Stimulated activated CD4-positive, alpha-beta T cell treated with anti-CD3 and anti-CD28 coated beads, Interleukin-1b, Interleukin-23, amount 100 ng/mL, for 1 hour (primary cell): ENCODE measurements around the gene NMNAT3.

Source experiments
- DNase-seq, 2 donors: peaks; one replicate each; pipeline ENCODE4 v3.0.0-alpha.2; 2020; ENCODE audit warnings: low read depth in 2 of 2

Gene NMNAT3

DNA sequence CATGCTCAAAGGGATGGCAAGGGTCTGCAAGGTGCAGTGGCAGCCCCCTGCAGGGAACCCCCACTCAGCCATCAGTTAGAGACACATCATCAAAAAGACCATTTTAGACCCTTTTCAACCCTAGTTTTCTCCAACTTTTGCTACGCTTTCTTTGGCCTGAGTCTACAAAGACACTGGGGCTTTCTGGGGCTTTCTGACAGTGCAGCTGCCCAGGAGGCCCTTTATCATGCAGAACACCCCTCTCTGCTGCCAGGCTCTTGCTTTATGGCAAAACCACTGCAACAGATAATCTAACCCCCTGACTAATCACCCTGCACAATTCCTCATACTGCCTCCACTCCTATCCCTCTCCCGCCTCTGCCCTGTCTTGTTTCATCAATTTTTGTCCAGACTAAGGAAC lies 2.4 kb downstream of the NMNAT3 start:
- no peak for DNase-seq

DNA sequence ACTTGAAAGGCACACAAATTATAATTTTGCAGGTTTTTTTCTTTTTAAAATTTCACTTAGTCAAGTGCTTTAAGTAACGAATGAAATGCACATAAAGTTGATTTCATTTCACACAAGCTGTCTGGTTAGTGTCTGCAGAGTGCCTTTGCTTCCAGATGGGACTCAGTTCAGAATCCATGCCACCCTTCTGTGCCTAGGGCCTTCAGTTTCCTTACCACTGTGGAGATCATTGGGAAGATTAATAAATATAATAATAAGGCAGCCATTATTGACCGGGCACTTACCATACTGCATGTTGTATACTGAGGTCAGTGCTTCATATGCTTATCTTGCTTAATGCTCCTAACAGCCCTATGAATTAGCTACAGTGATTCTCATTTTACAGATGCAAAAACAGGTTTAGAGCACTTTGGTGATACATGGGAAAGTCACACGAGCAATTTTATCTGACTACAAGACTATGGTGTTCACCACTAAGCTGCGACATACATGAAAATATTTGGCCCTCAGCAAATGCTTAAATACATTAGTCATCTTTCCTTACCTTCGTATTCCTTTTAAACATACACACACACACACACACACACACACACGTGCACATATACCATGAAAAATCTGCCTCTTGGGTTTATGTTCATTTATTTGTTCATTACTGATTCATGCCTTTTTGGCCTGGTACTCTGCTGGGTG lies 3.1 kb downstream of the NMNAT3 start:
- no peak for DNase-seq

- DNase-seq = no peak
Observed at GRCh38 chr3:139672884-139673283, 4.9 kb downstream of the NMNAT3 start.

DNA sequence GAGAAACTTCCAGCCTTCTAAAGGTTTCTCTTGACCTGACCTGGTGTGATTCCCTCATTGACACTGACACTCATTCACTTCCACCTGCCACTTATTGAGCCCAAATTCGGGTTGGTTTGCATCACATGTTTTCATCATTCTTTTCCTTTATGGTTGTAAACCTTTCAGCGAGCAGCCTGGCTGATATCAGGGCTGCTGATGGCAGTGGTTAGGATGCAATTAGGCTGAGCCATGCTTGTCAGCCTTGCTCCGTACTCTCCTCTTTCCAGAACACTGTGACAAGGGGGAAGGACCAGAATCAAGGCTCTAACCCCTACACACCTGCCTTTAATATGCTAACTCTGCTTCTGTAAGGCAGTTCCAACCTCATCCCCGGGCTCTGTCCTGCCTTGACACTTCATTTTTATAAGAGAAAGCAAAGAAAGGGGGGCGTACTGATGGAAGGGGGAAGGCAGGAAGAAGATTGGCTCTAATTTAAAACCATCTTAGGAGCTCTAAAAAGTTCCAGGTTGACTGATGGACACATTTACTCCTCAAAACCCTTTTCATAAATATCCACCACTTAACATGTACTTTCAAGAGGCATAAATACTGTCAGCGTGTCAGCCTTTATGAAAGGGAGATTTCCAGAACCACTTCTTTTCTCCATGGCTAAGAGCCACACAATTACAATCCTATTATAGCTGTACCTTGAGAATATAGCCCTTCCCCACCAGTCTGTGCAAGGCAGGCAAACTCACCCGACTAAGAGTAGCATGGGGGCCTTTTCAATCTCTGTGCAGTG lies 5.7 kb downstream of the NMNAT3 start:
- DNase-seq = no peak

DNA sequence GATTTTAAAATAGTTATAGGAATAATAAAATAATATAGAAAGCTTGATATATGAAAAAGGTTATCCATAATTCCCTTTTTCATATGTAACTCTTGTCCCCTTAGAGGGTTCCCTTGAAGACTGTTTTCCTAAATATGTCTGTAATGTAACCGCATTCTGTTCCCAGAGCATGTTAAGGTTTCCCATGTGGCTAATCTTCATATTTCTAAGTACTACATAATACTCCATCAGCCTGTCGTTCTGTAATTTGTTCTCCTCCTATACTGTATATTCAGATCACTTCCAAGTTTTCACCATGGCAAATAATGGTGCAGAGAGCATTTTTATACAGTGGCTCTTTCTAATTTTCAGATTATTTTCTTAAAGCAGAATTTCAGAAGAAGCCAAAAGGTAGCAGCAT lies 6.7 kb downstream of the NMNAT3 start:
- no peak for DNase-seq

GRCh38 chr3:139670196-139670595 lies 7.6 kb downstream of the NMNAT3 start:
- no peak for DNase-seq

DNA sequence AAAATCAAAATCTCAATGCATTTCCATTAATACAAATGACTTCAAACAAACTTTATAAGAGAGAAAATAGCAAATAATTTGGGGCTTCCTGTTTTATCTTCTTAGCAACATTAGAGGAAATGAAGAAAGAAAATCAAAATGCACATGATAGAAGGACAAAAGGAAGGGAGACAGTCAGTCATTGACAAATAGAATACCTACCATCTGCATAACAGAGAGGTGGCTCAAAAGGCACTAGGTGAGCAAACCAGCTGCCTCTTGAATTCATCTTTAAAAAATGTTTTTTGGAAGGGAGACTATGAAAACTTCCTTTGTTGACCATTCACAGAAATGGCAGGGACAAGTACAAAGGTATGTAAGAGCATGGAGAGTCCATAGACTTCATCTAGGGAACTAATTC lies 9.4 kb downstream of the NMNAT3 start:
- no peak for DNase-seq

DNA sequence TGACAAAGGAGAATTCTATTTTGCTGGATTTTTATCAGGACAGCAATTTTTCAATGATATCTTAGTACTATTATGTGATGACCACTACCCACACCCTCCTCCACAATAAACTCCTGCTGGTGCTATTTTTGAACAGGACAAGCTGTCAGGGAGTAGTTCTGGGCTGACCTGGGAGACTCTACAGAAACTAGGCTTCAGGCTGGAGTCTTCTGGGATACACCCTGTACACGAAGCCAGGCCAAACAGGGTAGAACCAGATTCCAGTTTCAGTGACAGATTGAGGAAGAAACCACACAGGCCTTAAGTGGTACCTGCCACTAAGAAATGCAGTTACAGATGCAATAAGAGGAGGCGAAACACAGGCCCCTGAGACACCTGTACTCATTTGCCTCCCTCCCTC lies 12.8 kb downstream of the NMNAT3 start:
- DNase-seq = no peak

- DNase-seq = no peak
Observed at GRCh38 chr3:139660269-139660668, 17.5 kb downstream of the NMNAT3 start.

- DNase-seq = no peak
Observed at GRCh38 chr3:139659511-139659910, 18.3 kb downstream of the NMNAT3 start.

- no peak for DNase-seq
Observed at GRCh38 chr3:139657936-139658335, 19.8 kb downstream of the NMNAT3 start.

DNA sequence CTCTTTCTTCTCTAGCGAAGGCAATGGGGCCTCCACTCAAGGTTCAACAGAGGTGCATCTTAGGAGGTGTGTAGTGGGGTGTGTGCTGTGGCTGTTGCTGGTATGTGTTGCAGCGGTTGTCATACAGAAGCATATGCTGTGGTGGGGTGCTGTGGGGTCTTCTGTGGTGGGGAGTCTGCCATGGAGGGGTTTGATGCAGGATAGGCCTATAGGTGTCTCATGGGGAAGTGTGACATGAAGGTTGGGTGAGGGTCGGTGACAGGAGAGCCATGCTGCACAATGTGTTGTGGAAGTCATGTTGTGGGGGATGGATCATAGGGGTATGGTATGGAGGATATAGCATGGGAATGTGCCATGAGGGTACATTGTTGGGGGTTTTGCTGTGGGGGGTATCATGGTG lies 20.3 kb downstream of the NMNAT3 start:
- no peak for DNase-seq

GRCh38 chr3:139655909-139656595 lies 21.7 kb downstream of the NMNAT3 start:
- no peak for DNase-seq

DNA sequence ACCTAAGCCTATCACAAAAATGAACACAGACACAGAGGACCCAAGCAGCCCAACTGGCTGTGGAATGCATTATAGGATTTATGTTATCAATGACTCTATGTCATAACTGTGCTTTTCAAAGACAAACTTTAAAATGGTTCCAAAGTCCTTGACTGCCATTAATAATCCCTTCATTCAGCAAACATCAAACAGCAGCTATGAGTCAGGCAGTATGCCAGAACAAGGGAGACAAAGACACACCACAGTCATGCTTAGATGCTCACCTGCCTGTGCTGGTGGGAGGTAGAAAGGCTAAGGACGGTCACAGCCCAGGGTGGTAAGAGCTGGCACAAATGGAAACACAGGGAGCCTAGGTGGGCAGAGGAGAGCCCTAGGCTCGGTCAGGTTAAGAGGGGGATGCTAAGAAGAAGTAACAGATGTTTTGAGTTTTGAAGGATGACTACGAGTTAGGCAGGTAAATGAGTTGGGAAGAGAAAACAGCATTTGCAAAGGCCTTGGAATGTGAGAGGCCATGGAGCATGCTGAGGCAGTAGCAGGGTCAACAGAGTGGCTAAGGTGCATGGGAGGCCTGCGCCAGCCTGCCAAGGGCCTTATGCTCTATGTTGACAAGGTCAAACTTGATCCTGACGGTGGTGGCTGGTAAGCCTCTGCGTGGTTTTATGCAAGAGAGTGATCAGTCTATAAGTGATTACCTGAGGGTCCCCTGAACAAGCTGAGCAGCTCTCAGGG lies 23.0 kb downstream of the NMNAT3 start:
- no peak for DNase-seq

DNA sequence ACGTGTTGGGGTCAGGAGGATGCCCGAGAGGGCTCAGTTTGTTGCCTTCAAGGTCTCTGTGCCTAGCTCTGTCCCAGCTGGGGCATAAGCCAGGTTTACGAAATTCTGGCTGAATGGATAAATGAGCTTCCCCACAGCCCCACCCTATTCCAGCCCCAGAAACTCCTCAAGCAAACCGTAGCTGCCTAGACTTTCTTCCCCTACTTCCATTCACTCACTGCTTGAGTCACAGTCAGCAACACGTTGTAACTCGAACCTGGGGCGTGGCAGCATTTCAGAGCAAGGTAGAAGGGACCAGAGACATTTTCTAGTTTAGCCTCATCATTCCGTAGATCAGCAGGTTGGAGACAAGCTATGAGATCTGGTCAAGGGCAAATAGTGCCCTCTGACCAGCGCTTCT lies 24.2 kb downstream of the NMNAT3 start:
- no peak for DNase-seq

DNA sequence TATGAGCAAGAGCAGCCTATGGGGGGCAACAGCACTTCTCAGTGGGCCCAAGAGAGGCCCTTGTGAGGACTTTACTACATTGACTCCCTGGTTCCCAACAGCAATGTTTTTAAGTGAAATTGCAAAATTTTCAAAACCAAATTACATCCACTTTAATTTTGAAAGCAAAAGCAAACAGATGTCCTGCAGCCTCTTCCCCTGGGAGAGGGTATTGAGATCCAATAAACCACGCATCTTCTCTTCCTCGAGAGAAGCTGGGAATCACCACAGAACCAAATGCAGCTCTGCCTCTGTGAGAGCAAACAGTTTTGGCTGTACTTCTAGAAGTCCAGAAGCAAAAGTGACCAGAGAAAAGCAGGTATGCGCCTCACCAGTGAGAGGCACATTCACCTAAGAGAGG lies 25.2 kb downstream of the NMNAT3 start:
- DNase-seq = no peak

GRCh38 chr3:139647866-139648435 lies 29.8 kb downstream of the NMNAT3 start:
- DNase-seq = no peak

DNA sequence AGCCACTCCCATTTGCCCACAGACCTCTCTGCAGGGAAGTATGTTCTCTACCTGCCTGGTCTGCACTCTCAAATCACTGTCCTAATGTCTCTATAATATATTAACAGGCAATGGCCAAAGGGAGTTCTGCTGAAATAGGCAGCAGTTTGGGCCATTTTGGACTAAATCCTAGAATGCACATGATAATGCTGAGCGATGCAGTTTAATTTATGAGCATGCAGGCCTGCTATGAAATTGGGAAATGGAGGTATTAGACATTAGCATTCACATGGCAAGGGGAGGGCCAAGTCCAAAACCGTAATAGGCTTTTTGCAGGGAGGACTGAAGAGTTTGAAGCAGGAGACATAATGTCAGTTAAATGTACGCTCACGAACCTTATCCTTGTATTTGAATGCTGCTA lies 31.3 kb downstream of the NMNAT3 start:
- no peak for DNase-seq

GRCh38 chr3:139642996-139643395 lies 34.8 kb downstream of the NMNAT3 start:
- no peak for DNase-seq

DNA sequence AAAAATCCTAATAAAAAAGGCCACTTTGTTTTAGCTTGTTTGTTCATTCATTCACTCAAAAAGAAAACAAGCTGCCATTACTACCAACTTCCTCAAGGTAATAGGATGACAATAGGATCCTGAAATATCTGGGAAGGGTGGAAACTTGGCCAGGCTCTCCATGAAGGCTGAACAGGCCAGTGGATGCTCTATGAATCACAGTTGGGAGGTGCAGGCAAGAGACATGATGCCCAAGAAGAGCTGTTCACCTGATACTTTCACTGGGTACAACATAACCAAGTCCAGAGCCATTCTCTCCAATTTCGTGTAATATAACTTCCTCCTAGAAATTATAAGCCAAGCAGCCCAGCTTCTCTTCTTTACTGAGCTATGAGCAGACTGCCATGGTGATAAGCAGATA lies 37.3 kb downstream of the NMNAT3 start:
- no peak for DNase-seq

- DNase-seq = no peak
Observed at GRCh38 chr3:139639662-139640061, 38.1 kb downstream of the NMNAT3 start.

DNA sequence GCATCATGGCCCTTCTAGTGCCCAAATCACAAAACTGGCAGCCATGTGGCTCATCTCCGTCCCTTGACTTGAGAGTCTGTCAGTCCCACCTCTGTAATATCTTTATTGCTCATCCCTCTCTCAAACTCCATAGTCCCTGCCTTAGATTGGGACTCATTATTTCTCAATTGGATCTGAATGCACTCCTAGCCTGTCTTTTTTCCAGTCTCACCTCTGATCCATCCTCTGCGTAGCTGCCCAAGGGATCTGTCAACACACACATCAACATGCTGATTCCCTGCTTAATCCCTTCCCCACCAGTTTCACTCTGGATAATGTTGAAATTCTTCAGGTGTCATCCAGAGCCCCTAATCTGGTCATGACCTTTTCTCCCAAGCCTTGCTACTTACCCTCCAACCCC lies 39.3 kb downstream of the NMNAT3 start:
- no peak for DNase-seq
